Esophagus squamous epithelium (tissue), 5 donors: ENCODE measurements around the gene CREB3. TPM values are rescaled to one million over a fixed set of nuclear protein-coding genes. Genes with fewer than 3 reads are reported as not detected.

Experiments used
- DNase-seq: peaks from one replicate; lab custom pipeline; 2025; lab: John Stamatoyannopoulos, UW
- H3K27ac ChIP-seq, 4 donors: fragments of 200-600 bp; sonication (generic); one replicate each; pipeline ENCODE4 v1.5.1; 2016 to 2019; ENCODE audit warnings: mild to moderate bottlenecking in 1 of 4
- H3K27me3 ChIP-seq, 4 donors: fragments of 200-600 bp; sonication (generic); 1 replicate in 3 of 4; 2 replicates in 1 of 4; pipeline versions ENCODE4 v1.5.1 to v1.6.0; 2017 to 2021; ENCODE audit warnings: antibody characterized with exemption in 1 of 4
- H3K36me3 ChIP-seq, 3 donors: fragments of 200-600 bp; sonication (generic); one replicate each; pipeline ENCODE4 v1.5.1; 2016 to 2019
- H3K4me1 ChIP-seq, 3 donors: fragments of 200-600 bp; sonication (generic); one replicate each; pipeline ENCODE4 v1.5.1; 2017 to 2019
- H3K4me3 ChIP-seq, 4 donors: fragments of 200-600 bp; sonication (generic); 1 replicate in 3 of 4; 2 replicates in 1 of 4; pipeline ENCODE4 v1.5.1; 2016 to 2019; ENCODE audit warnings: mild to moderate bottlenecking in 2 of 4, moderate library complexity in 1 of 4
- H3K9me3 ChIP-seq, 3 donors: fragments of 200-600 bp; sonication (generic); one replicate each; pipeline ENCODE4 v1.5.1; 2016 to 2019
- POLR2A ChIP-seq, 4 donors: fragments of 450-650 bp; IDR thresholded peaks; one replicate each; pipeline ENCODE4 v1.6.1; 2017; ENCODE audit warnings: antibody characterized with exemption in 4 of 4, mild to moderate bottlenecking in 4 of 4, moderate library complexity in 3 of 4
- WGBS, 2 donors: methylation state at CpG; one replicate each; pipeline ENCODE4 v1.1.5; 2018; 5-methylcytosine and 5-hydroxymethylcytosine counted together
- intact Hi-C: fragments of 100-400 bp; cut with DNase I; formaldehyde crosslinking; loops from one replicate; pipeline ENCODE4 v1.15.0; 2022
- total RNA-seq, 4 donors: library from RNA; depleted of rRNA; stranded (reverse); fragments of >200 nt; gene quantifications; one replicate each; pipeline ENCODE4 v1.1.0, GENCODE V29; 2016
- TF ChIP-seq, protein P1 (sequence below), 6 experiments: fragments of 450-650 bp in 4 of 6; fragments of 200-600 bp in 2 of 6; sonication (generic) in 2 of 6; IDR thresholded peaks; one replicate each; pipeline ENCODE4 v1.5.1; 2016 to 2019; ENCODE audit warnings: antibody characterized with exemption in 6 of 6, mild to moderate bottlenecking in 4 of 6, moderate library complexity in 4 of 6
- donor health status: DM: yes; HTN: yes; CAD: no.

Gene CREB3
- total RNA-seq, 4 donors from 2014 or later, result 10.5 to 24.2 (median 19.2) TPM

DNA sequence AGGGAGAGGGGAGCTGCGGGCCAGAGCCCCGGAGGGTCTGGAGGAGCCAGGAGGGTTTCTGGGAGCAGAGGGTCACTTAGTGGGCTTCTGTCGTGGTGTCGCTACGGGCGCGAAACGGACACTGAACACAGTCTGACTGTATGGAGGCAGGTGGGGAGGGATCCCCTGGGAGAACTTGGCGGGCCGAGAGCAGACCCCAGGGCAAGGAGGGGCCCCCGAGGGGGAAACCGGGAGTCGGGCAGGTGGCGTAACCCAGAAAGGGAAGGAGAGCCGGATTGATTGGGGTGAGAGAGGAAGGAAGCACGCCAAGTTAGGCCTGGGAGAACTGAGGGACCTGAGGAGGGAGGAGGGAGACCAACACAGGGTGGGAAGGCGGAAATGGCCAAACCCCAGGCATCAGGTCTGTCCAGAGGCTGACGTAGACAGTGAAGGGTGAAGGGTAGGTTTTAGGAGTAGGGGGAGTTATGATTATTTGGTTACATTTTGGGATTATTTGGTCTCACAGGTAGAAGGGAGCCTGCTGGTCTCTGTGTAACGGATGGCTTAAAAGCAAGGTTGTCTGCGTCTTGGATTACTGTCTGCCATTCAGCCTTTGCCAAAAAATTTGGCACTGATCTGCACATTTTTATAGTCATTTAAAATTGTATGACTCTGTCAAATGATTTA is 24.9 kb downstream of the CREB3 start:
- Histone ChIP-seq H3K27me3 (peaks cover 0 to 66% (median 0%) of the 10 kb centered on the region in 4 donors), H3K36me3 (peaks cover 3 to 34% (median 10%) of the 10 kb centered on the region in 3 donors), H3K4me3 (peak overlapping the region; percentile 24 to 69 (median 51)), H3K27ac (peak overlapping the region; percentile 55 to 87 (median 76)), H3K9me3 (no peaks in the 10 kb centered on the region), H3K4me1 (peaks cover 9 to 36% (median 21%) of the 10 kb centered on the region in 3 donors)
- 6 to 13% methylated on average over 12 to 17 of the region's 20 CpGs for WGBS, 2 donors
- no peak for DNase-seq
- TF ChIP-seq, protein P1, sequence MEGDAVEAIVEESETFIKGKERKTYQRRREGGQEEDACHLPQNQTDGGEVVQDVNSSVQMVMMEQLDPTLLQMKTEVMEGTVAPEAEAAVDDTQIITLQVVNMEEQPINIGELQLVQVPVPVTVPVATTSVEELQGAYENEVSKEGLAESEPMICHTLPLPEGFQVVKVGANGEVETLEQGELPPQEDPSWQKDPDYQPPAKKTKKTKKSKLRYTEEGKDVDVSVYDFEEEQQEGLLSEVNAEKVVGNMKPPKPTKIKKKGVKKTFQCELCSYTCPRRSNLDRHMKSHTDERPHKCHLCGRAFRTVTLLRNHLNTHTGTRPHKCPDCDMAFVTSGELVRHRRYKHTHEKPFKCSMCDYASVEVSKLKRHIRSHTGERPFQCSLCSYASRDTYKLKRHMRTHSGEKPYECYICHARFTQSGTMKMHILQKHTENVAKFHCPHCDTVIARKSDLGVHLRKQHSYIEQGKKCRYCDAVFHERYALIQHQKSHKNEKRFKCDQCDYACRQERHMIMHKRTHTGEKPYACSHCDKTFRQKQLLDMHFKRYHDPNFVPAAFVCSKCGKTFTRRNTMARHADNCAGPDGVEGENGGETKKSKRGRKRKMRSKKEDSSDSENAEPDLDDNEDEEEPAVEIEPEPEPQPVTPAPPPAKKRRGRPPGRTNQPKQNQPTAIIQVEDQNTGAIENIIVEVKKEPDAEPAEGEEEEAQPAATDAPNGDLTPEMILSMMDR (IDR thresholded peaks at IDR 0.05), result no peak
- no peak for TF ChIP-seq POLR2A (IDR thresholded peaks at IDR 0.05)
- intact Hi-C loops, result no loop called here

DNA sequence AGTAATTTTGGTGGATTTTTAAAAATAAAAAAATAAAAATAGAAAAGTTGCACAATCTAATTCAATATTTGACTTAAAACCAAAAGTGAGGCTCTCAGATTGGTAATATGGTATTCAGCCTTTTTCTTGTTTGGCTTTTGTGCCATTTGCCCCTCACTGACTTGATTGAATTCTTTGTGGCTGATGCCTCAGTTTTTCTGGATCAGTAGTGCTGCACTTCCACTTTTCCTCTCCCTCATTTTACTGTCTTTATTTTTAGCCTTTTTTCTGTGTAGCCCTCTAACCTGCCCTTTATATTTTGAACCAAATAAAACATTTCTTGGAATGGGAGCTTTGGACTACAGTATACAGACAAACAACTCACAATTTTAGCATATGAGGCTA is 25.4 kb downstream of the CREB3 start:
- Histone ChIP-seq H3K4me1 (peaks cover 9 to 41% (median 21%) of the 10 kb centered on the region in 3 donors), H3K27me3 (peaks cover 0 to 67% (median 0%) of the 10 kb centered on the region in 4 donors), H3K4me3 (peak overlapping the region in 1 of 4 donors; percentile 69), H3K9me3 (no peaks in the 10 kb centered on the region), H3K27ac (peak overlapping the region in 2 of 4 donors; percentile 67 to 85), H3K36me3 (peaks cover 3 to 29% (median 4%) of the 10 kb centered on the region in 3 donors)
- no peak for DNase-seq
- intact Hi-C loops, result no loop called here
- no peak for TF ChIP-seq POLR2A (IDR thresholded peaks at IDR 0.05)
- TF ChIP-seq, protein P1 (IDR thresholded peaks at IDR 0.05), result no peak

DNA sequence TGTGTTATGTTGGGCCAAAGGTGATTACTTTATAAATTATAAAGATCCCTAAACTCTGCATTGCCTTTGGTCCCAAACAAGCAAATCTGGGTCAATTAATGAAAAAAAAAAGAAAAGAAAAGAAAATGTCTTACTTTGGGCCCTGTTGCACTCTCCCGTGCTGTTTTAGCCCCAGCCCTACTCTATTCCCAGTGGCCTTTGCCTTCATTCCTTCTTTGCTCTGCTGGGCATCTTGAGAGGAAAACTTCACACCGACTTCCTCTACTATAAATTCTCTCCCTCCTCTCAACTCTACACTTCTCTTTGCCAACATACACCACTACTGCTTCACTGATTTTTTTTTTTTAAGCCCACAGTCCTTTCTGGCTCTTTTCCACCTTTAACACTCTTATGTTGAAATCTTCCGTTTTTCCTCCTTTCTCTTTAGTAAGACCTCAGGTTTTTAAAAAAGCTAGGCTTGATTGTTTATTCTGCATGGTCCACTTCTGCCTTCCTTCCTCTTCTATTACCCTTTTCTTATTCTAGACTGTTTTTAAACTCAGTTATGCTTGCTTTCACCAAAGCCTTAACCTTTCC is 26.1 kb downstream of the CREB3 start:
- H3K4me1 ChIP-seq, result peaks cover 9 to 48% (median 21%) of the 10 kb centered on the region in 3 donors
- intact Hi-C loops, result no loop called here
- 58 to 63% methylated on average over 3 of the region's 3 CpGs for WGBS, 2 donors

DNA sequence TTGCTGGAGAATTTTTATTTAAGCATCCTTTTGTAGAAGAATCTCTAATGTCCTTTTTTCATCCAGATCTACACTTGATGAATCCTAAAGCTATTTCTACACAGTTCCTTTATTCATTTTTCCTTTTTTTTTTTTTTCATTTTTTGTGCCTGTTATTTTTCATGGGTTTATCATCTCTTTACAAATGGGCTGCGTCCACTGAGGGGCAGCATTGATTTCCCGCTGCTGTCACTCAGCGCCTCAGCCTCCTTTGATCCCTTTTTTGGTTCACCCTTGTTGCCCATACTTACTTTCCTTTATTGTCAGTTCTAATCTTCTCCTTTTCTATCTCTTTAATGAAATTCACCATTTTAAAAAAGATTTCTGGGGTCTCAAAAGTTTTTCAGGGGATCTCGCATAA is 27.3 kb downstream of the CREB3 start:
- 93 to 95% methylated on average over 3 to 4 of the region's 4 CpGs for WGBS, 2 donors
- no peak for DNase-seq
- Histone ChIP-seq H3K9me3 (no peaks in the 10 kb centered on the region), H3K27me3 (peaks cover 0 to 70% (median 0%) of the 10 kb centered on the region in 4 donors), H3K4me3 (no peak overlapping the region), H3K27ac (no peak overlapping the region), H3K36me3 (peaks cover 0 to 10% (median 0%) of the 10 kb centered on the region in 3 donors), H3K4me1 (peaks cover 9 to 49% (median 21%) of the 10 kb centered on the region in 3 donors)
- intact Hi-C loops, result no loop called here
- TF ChIP-seq, protein P1 (IDR thresholded peaks at IDR 0.05), result no peak
- TF ChIP-seq POLR2A (IDR thresholded peaks at IDR 0.05), result no peak

More for the DNA sequence above, 26.1 kb downstream of the CREB3 start:
- H3K27ac ChIP-seq, result peak overlapping the region in 1 of 4 donors; percentile 85
- peaks cover 0 to 22% (median 3%) of the 10 kb centered on the region in 3 donors for H3K36me3 ChIP-seq
- H3K27me3 ChIP-seq, result peaks cover 0 to 67% (median 0%) of the 10 kb centered on the region in 4 donors
- H3K9me3 ChIP-seq, result no peaks in the 10 kb centered on the region
- DNase-seq, result no peak
- TF ChIP-seq POLR2A (IDR thresholded peaks at IDR 0.05), result no peak
- TF ChIP-seq, protein P1 (IDR thresholded peaks at IDR 0.05), result no peak
- no peak overlapping the region for H3K4me3 ChIP-seq

DNA sequence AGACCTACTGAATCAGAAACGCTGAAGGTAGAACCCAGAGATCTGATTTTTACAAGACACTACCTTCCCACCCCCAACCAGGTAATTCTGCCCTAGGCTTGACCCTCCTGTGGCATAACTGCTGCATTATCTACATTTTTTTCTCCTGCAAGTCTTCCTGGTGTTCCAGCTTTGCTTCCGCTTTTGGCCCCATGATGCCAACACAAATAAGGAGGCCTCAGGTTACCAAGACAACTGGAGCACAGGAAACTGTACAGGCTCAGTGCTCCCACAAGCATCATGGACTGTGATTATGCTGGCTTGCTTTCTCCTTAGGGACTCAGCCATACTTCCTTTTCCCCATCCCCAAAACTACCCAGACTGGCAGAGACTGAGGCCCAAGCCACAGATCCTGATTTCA is 28.2 kb downstream of the CREB3 start:
- H3K4me1 ChIP-seq, result peaks cover 9 to 49% (median 21%) of the 10 kb centered on the region in 3 donors
- WGBS, 2 donors, result 82 to 85% methylated on average over 2 of the region's 2 CpGs

More for the DNA sequence above, 28.2 kb downstream of the CREB3 start:
- Histone ChIP-seq H3K9me3 (no peaks in the 10 kb centered on the region), H3K27ac (no peak overlapping the region), H3K4me3 (no peak overlapping the region), H3K27me3 (peaks cover 0 to 76% (median 0%) of the 10 kb centered on the region in 4 donors), H3K36me3 (peaks cover 0 to 1% (median 0%) of the 10 kb centered on the region in 3 donors)
- intact Hi-C loops, result no loop called here
- TF ChIP-seq POLR2A (IDR thresholded peaks at IDR 0.05), result no peak
- TF ChIP-seq, protein P1 (IDR thresholded peaks at IDR 0.05), result no peak
- no peak for DNase-seq
